ENCODE data around the gene ASAP3. TPM values are rescaled to one million over a fixed set of nuclear protein-coding genes. Genes with fewer than 3 reads are reported as not detected.
"Not testable (repeated sequence)": the region's sequence is repeated elsewhere in the genome, so short reads cannot be mapped to it uniquely, and the experiment has no call there.

ASAP3 gene
- total and polyA plus RNA-seq, 2 experiments from 2014 or later = 13.9 to 27.3 TPM

- 92% methylated on average over 13 of the region's 13 CpGs for WGBS, 2 experiments (ENCODE audit: low coverage in 1 of 2, low lambda C conversion rate in 2 of 2, missing lambda C conversion rate in 2 of 2)
- TF ChIP-seq EZH2phosphoT487 (IDR thresholded peaks at IDR 0.05; ENCODE audit: insufficient read depth, low read depth) (no peak), EZH2 (IDR thresholded peaks at IDR 0.05; ENCODE audit: insufficient read depth, poor library complexity, severe bottlenecking) (no peak)
- H3K4me1 ChIP-seq (ENCODE audit: insufficient read depth) = no peaks in the 10 kb centered on the region
- no peak overlapping the region for H3K4me3 ChIP-seq
- H3K9me2 ChIP-seq (ENCODE audit: insufficient read depth) = no peaks in the 10 kb centered on the region
- H3K36me3 ChIP-seq (ENCODE audit: low read depth) = no peaks in the 10 kb centered on the region
- H3K9me3 ChIP-seq (ENCODE audit: low read depth) = no peaks in the 10 kb centered on the region
- no peak overlapping the region for H3K27ac ChIP-seq
- H3K79me2 ChIP-seq (ENCODE audit: insufficient read depth) = no peaks in the 10 kb centered on the region
- no peak overlapping the region for H3K9ac ChIP-seq
- no peak for DNase-seq
- no peak overlapping the region for H3K4me2 ChIP-seq (ENCODE audit: unreplicated experiment)
- H3F3A ChIP-seq (ENCODE audit: insufficient read depth) = 0 out of 2 replicates have a peak, but pooled peaks cover 4% of the 10 kb centered on the region
- no peaks in the 10 kb centered on the region for H4K20me1 ChIP-seq (ENCODE audit: insufficient read depth)
- in situ Hi-C loops (cut with MboI) = no loop called here
- H3K27me3 ChIP-seq (replicated peaks; ENCODE audit: insufficient read depth) = no peaks in the 10 kb centered on the region
- H2AFZ ChIP-seq = no peak overlapping the region
Observed at GRCh38 chr1:23506376-23507107, 22.6 kb upstream of the ASAP3 start.

GRCh38 chr1:23505851-23506250 is 21.9 kb upstream of the ASAP3 start:
- Histone ChIP-seq H3F3A (ENCODE audit: insufficient read depth) (0 out of 2 replicates have a peak, but pooled peaks cover 4% of the 10 kb centered on the region), H3K4me2 (ENCODE audit: unreplicated experiment) (no peak overlapping the region), H3K79me2 (ENCODE audit: insufficient read depth) (no peaks in the 10 kb centered on the region), H3K27ac (no peak overlapping the region), H4K20me1 (ENCODE audit: insufficient read depth) (no peaks in the 10 kb centered on the region), H3K9me3 (ENCODE audit: low read depth) (no peaks in the 10 kb centered on the region), H3K9ac (no peak overlapping the region), H3K4me3 (no peak overlapping the region), H3K4me1 (ENCODE audit: insufficient read depth) (no peaks in the 10 kb centered on the region), H2AFZ (no peak overlapping the region), H3K36me3 (ENCODE audit: low read depth) (no peaks in the 10 kb centered on the region), H3K9me2 (ENCODE audit: insufficient read depth) (no peaks in the 10 kb centered on the region), H3K27me3 (replicated peaks; ENCODE audit: insufficient read depth) (no peaks in the 10 kb centered on the region)
- 85 to 89% methylated on average over 6 of the region's 6 CpGs for WGBS, 2 experiments (ENCODE audit: low coverage in 1 of 2, low lambda C conversion rate in 2 of 2, missing lambda C conversion rate in 2 of 2)
- in situ Hi-C loops (cut with MboI) = no loop called here
- TF ChIP-seq EZH2phosphoT487 (IDR thresholded peaks at IDR 0.05; ENCODE audit: insufficient read depth, low read depth) (no peak), EZH2 (IDR thresholded peaks at IDR 0.05; ENCODE audit: insufficient read depth, poor library complexity, severe bottlenecking) (no peak)
- no peak for DNase-seq

GRCh38 chr1:23504156-23504555 is 20.2 kb upstream of the ASAP3 start:
- H3K27me3 ChIP-seq (replicated peaks; ENCODE audit: insufficient read depth); in situ Hi-C loops (cut with MboI); H3K79me2 ChIP-seq (ENCODE audit: insufficient read depth); H3K4me2 ChIP-seq (ENCODE audit: unreplicated experiment); H3K36me3 ChIP-seq (ENCODE audit: low read depth); H3F3A ChIP-seq (ENCODE audit: insufficient read depth); H3K9ac ChIP-seq; H3K27ac ChIP-seq; H2AFZ ChIP-seq; H3K9me3 ChIP-seq (ENCODE audit: low read depth); H4K20me1 ChIP-seq (ENCODE audit: insufficient read depth); H3K4me3 ChIP-seq; H3K4me1 ChIP-seq (ENCODE audit: insufficient read depth); H3K9me2 ChIP-seq (ENCODE audit: insufficient read depth); DNase-seq: not testable (repeated sequence)
- 60 to 67% methylated on average over 3 to 20 of the region's 24 CpGs for WGBS, 2 experiments (ENCODE audit: low coverage in 1 of 2, low lambda C conversion rate in 2 of 2, missing lambda C conversion rate in 2 of 2)

- Histone ChIP-seq H3F3A (ENCODE audit: insufficient read depth) (0 out of 2 replicates have a peak, but pooled peaks cover 4% of the 10 kb centered on the region), H3K36me3 (ENCODE audit: low read depth) (no peaks in the 10 kb centered on the region), H4K20me1 (ENCODE audit: insufficient read depth) (no peaks in the 10 kb centered on the region), H3K4me1 (ENCODE audit: insufficient read depth) (no peaks in the 10 kb centered on the region), H3K9ac (no peak overlapping the region), H3K27ac (no peak overlapping the region), H3K9me3 (ENCODE audit: low read depth) (no peaks in the 10 kb centered on the region), H3K27me3 (replicated peaks; ENCODE audit: insufficient read depth) (no peaks in the 10 kb centered on the region), H3K4me2 (ENCODE audit: unreplicated experiment) (no peak overlapping the region), H2AFZ (no peak overlapping the region), H3K9me2 (ENCODE audit: insufficient read depth) (no peaks in the 10 kb centered on the region), H3K4me3 (no peak overlapping the region), H3K79me2 (ENCODE audit: insufficient read depth) (no peaks in the 10 kb centered on the region)
- in situ Hi-C loops (cut with MboI) = no loop called here
- WGBS, 2 experiments (ENCODE audit: low coverage in 1 of 2, low lambda C conversion rate in 2 of 2, missing lambda C conversion rate in 2 of 2) = 33% methylated on average over 6 of the region's 6 CpGs; no CpG with 5 or more reads in 1 of the 2 experiments
- DNase-seq = no peak
- TF ChIP-seq EZH2phosphoT487 (IDR thresholded peaks at IDR 0.05; ENCODE audit: insufficient read depth, low read depth) = no peak
- TF ChIP-seq EZH2 (IDR thresholded peaks at IDR 0.05; ENCODE audit: insufficient read depth, poor library complexity, severe bottlenecking) = no peak
Observed at GRCh38 chr1:23502951-23503350, 19.0 kb upstream of the ASAP3 start.

Data from GM23248 (cell line).